GM11168 (cell line): ENCODE measurements around the gene BNIPL.

Experiments
- in situ Hi-C: fragments of 300-500 bp; cut with MboI; formaldehyde crosslinking; loops from one replicate; pipeline ENCODE4 v1.12.0; 2022; ENCODE audit warnings: low sequenced_read_pairs; ENCODE audit not compliant: unreplicated experiment

BNIPL gene

DNA sequence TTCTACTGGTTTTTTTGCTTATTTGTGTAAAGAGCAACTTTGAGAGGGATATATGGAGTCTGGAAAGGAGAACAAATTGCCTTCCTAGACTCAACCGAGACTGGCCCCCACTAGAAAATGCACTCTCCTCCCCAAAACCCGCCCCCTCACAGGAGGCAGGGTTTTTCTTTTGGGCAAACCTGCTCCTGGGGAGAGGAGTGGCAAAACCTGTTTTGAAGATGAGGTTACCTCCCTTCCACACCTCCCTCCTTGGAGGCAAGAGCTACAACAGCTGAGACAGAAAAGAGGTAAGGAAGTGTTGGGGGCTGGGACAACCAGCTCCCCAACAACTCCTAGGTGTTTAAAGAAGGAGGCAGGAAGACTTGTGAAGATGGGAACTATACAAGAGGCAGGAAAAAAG, at the start of gene BNIPL:
BNIPL (plus strand) TSS at position 231 of the 400 bp plus-strand sequence; CDS start at position 371, 140 bp downstream.
- in situ Hi-C loops = no loop called here

DNA sequence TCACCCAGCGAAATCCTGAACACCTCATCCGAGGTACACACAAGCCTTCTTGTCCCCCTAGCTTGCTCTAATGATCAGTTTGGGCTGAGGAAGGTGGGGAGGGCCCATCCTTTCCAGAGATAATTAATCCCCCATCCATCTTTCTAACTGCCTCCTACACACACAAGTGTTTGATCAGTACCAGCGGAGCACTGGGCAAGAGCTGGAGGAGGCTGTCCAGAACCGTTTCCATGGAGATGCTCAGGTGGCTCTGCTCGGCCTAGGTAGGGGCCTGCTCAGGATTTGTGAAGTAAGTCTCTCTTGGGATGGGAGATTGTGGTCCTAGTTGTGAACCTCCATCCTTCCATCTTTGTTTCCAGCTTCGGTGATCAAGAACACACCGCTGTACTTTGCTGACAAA, 48.5 kb upstream of the BNIPL start:
- in situ Hi-C loops = no loop called here

GRCh38 chr1:150992626-150993025, 43.8 kb upstream of the BNIPL start:
- in situ Hi-C loops = no loop called here

DNA sequence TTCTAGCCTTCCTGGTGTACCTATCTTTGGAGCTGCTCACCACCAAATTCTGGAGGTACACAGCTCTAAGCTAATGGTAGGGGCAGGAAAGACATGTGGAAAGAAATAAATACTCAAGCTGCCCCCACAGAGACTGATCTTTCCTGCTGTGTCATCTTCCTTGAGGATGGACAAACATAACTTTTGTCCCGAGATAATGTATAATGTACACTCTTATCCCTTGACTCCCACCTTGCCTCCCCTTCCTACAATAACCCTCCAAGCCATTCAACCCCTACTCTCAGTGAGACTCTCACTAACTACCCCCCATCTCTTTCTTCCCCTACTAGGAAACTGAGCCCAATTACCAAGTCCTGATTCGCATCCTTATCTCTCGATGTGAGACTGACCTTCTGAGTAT, 42.1 kb upstream of the BNIPL start:
- in situ Hi-C loops = no loop called here

GRCh38 chr1:150995460-150995859, 40.9 kb upstream of the BNIPL start:
- in situ Hi-C loops = no loop called here

GRCh38 chr1:150995896-150996295, 40.5 kb upstream of the BNIPL start:
- in situ Hi-C loops = no loop called here

GRCh38 chr1:150997126-150997872, 39.1 kb upstream of the BNIPL start:
- in situ Hi-C loops = no loop called here

GRCh38 chr1:150997949-150998348, 38.4 kb upstream of the BNIPL start:
- in situ Hi-C loops = no loop called here

- in situ Hi-C loops = no loop called here
Observed at GRCh38 chr1:150999051-150999674, 37.2 kb upstream of the BNIPL start.

- in situ Hi-C loops = no loop called here
Observed at GRCh38 chr1:150999926-151000325, 36.5 kb upstream of the BNIPL start.

- in situ Hi-C loops = no loop called here
Observed at GRCh38 chr1:151000408-151000807, 36.0 kb upstream of the BNIPL start.

GRCh38 chr1:151001602-151002001, 34.8 kb upstream of the BNIPL start:
- in situ Hi-C loops = no loop called here

DNA sequence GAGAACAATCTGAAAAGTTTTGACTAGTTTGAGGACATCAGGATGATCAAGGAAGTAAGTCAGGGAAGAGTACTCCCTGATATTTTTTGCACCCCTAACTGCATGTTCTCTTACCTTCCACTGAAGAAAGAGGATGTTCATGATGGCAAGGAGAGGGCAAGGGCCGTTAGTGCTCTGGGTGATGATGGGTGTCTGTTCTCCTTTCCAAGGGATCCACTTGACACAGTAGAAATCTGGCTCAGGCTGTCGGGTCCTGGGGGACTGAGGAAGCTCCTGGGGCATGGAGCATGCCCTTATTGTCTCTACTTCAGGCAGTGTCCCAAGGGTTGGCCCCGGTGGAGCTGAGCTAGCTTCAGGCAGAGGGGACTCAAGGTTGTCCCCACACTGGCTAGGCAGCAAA, 34.3 kb upstream of the BNIPL start:
- in situ Hi-C loops = no loop called here

GRCh38 chr1:151002611-151003010, 33.8 kb upstream of the BNIPL start:
- in situ Hi-C loops = no loop called here

- in situ Hi-C loops = no loop called here
Observed at GRCh38 chr1:151003180-151003579, 33.2 kb upstream of the BNIPL start.

- in situ Hi-C loops = no loop called here
Observed at GRCh38 chr1:151005729-151006319, 30.6 kb upstream of the BNIPL start.

- in situ Hi-C loops = no loop called here
Observed at GRCh38 chr1:151006327-151007052, 29.9 kb upstream of the BNIPL start, which contains the start of gene MINDY1. MINDY1 (minus strand) TSS chr1:151006902; CDS start chr1:151002617, 4,285 bp downstream.

GRCh38 chr1:151007853-151008243, 28.5 kb upstream of the BNIPL start:
- in situ Hi-C loops = no loop called here

DNA sequence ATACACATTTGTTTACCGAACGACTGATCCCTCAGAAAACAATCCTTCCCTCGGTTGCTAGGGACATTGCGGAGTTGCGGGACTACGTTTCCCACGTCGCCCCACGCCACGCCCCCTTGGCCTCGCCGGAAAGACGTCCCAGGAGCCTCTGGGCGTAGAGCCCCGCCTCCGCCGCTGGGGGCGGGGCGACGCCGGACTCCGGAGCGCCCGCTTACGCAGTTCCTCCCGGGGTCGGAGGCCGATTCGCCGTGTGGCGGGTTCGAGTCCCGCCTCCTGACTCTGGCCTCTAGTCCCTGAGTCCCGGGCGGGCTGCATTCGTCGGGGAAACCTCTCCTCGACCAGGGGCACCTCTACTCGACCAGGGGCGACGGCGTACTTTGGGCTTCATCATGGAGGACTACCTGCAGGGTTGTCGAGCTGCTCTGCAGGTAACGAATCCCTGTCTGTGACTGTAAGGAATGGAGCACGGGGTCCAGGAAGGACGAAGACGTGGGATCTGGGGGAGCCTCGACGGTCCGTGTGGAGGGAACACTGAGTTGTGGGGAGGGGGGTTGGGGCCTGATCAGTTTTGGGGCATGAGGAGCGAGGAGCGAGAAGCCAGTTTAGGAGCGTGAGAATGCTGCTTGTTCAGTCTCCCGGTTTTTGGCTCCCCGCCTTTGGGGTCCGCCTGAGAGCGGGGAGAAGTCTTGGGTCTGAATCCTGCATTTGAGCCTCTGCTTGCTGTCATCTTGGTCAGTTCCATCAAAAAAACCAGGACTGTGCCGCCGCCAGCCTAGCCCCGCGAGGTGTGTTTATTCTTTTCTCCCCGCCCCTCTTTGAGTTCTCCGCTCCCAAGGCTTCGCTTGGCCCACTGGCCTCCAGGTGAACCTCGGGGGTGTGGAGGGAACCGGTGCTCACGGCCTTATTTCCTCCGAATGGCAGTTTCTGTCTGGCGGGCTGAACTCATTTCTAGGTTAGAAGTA, 27.9 kb upstream of the BNIPL start, which contains the start of gene PRUNE1:
PRUNE1 (plus strand) TSS at position 206 of the 962 bp plus-strand sequence; CDS start at position 390, 184 bp downstream.
- in situ Hi-C loops = no loop called here

DNA sequence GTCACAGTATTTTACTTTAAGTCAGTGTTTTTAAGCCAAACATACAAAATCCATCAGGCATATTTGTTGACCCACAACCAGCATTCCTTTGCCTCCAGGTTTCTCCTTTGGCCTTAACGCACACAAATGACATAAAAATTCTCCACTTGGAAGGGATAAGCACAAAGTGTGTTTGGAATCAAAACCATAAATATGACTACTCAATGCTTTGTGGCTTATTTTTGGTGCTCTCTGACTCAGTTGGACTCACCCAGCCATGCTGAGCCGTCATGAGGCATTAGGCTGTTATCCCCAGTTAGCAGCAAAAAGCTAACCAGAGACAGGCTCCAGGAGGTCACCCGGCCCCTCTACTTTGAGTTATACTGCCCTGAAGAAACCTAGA, 27.2 kb upstream of the BNIPL start:
- in situ Hi-C loops = no loop called here
